ENCODE measurements around the gene KCNQ1. TPM values are rescaled to one million over a fixed set of nuclear protein-coding genes. Genes with fewer than 3 reads are reported as not detected.

KCNQ1 gene
- total RNA-seq, 1 experiment from 2014 or later, result 1.0 TPM

- H3K27ac Mint-ChIP-seq (ENCODE audit: unreplicated experiment), result no peak overlapping the region
- no TSS peak for BruUV-seq (replicated peaks)
- H3K4me1 Mint-ChIP-seq (ENCODE audit: low read depth, unreplicated experiment), result peaks cover 17% of the 10 kb centered on the region
- H3K36me3 Mint-ChIP-seq (ENCODE audit: insufficient read depth, unreplicated experiment), result peaks cover 16% of the 10 kb centered on the region
- no peaks in the 10 kb centered on the region for H3K9me3 Mint-ChIP-seq (ENCODE audit: unreplicated experiment)
- no peak for TF ChIP-seq CTCF (IDR thresholded peaks at IDR 0.05; ENCODE audit: insufficient read depth in 1 of 2, low read depth in 1 of 2, low read length in 1 of 2, severe bottlenecking in 1 of 2, unreplicated experiment in 1 of 2)
- DNase-seq, result peak; percentile 72 to 78
- no peaks in the 10 kb centered on the region for H3K27me3 Mint-ChIP-seq (ENCODE audit: insufficient read depth, unreplicated experiment)
- Histone ChIP-seq H3K4me1 (peaks cover 46% of the 10 kb centered on the region), H3K36me3 (ENCODE audit: control insufficient read depth, insufficient read depth, low read length) (no peaks in the 10 kb centered on the region), H3K4me3 (ENCODE audit: low read depth, low read length) (no peak overlapping the region), H3K9me3 (no peaks in the 10 kb centered on the region), H3K27me3 (replicated peaks; ENCODE audit: control insufficient read depth, insufficient read depth, low read length) (no peaks in the 10 kb centered on the region)
- no peak overlapping the region for H3K4me3 Mint-ChIP-seq (ENCODE audit: unreplicated experiment)
- intact Hi-C loops (cut with micrococcal nuclease; ENCODE audit: unreplicated experiment), result loop anchor here (5.0 kb wide), 1 partner anchor 462 kb away; no protein-coding TSS in a partner anchor
- ChIA-PET POLR2A (interaction anchor here (1.0 kb wide), 1 partner anchor 40 kb away, joined by 3 read pairs; the partner anchor contains the start of gene PHLDA2), CTCF (interaction anchor here (1.0 to 6.4 kb wide), 5 partner anchors 13 to 357 kb away, joined by 3 to 131 read pairs (median 5); a partner anchor contains a TSS)
These were observed 444.8 kb downstream of the KCNQ1 start for GRCh38 chr11:2889362-2890273.

- H3K27me3 ChIP-seq (replicated peaks; ENCODE audit: control insufficient read depth, insufficient read depth, low read length), result no peaks in the 10 kb centered on the region
- Mint-ChIP-seq H3K9me3 (ENCODE audit: unreplicated experiment) (no peaks in the 10 kb centered on the region), H3K36me3 (ENCODE audit: insufficient read depth, unreplicated experiment) (peaks cover 9% of the 10 kb centered on the region), H3K27me3 (ENCODE audit: insufficient read depth, unreplicated experiment) (no peaks in the 10 kb centered on the region), H3K4me1 (ENCODE audit: low read depth, unreplicated experiment) (peaks cover 17% of the 10 kb centered on the region), H3K4me3 (ENCODE audit: unreplicated experiment) (no peak overlapping the region), H3K27ac (ENCODE audit: unreplicated experiment) (no peak overlapping the region)
- peaks cover 40% of the 10 kb centered on the region for H3K4me1 ChIP-seq
- H3K36me3 ChIP-seq (ENCODE audit: control insufficient read depth, insufficient read depth, low read length), result no peaks in the 10 kb centered on the region
- no peak overlapping the region for H3K4me3 ChIP-seq (ENCODE audit: low read depth, low read length)
- BruUV-seq (replicated peaks), result no TSS peak
- intact Hi-C loops (cut with micrococcal nuclease; ENCODE audit: unreplicated experiment), result no loop called here
- no peak for TF ChIP-seq CTCF (IDR thresholded peaks at IDR 0.05; ENCODE audit: insufficient read depth in 1 of 2, low read depth in 1 of 2, low read length in 1 of 2, severe bottlenecking in 1 of 2, unreplicated experiment in 1 of 2)
- CTCF ChIA-PET, result interaction anchor here (6.4 kb wide), 1 partner anchor 358 kb away, joined by 131 read pairs; no protein-coding TSS in a partner anchor
- no peak for DNase-seq
- no peaks in the 10 kb centered on the region for H3K9me3 ChIP-seq
- POLR2A ChIA-PET, result no interaction called here
These were observed 445.9 kb downstream of the KCNQ1 start for GRCh38 chr11:2890466-2891294.

Measured in Caco-2 (cell line).